RKO (cell line): ENCODE measurements around the gene DDHD1.
"Not testable (repeated sequence)": the region's sequence is repeated elsewhere in the genome, so short reads cannot be mapped to it uniquely, and the experiment has no call there.

ENCODE experiments used
- DNase-seq: peaks from one replicate; pipeline ENCODE4 v3.0.0-alpha.2; 2016; ENCODE audit warnings: low spot score

DDHD1 gene

GRCh38 chr14:53152184-53152886 is 788 bp downstream of the DDHD1 start:
- DNase-seq: peak; percentile 56

GRCh38 chr14:53151523-53152183 is 1.5 kb downstream of the DDHD1 start:
- DNase-seq: peak; percentile 81

- DNase-seq: no peak
Observed at GRCh38 chr14:53149668-53150316, 3.3 kb downstream of the DDHD1 start.

- DNase-seq: no peak
Observed at GRCh38 chr14:53148671-53149070, 4.5 kb downstream of the DDHD1 start.

DNA sequence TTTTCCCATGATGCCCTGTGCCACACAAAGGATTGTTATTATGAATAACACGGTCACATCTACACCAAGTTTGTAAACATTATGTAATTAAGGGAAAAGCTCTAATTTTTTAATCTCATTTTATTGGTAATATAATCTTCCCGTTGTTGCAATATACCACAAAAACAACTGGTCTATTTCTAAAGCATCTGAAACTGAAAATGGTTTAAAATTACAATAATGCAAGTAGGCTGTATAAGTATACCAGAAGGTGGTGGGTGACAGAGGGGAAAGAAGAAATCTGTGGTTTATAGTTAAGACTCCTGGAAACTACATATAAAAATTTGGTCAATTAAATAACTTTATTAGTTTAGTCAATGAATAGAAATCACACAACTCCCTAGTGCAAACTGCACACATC is 5.2 kb downstream of the DDHD1 start:
- no peak for DNase-seq

DNA sequence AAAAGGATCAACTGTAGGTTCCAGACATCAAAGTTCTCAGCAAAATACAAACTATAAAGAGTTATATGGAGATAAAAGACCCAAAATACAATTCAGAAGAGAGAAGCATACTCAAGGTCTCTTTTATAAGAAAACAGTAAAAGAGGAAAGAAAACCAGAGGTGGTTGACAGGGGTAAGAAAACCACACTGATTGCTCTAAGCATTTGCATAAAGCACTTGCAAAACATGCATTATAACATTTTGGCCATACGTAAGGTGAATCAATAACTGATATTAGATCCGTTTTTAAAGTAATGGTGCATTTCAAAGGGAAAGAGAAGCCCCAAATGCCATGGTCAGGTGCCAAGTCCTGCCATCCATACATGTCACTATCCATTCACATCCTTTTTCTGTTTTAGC is 5.9 kb downstream of the DDHD1 start:
- DNase-seq: no peak

DNA sequence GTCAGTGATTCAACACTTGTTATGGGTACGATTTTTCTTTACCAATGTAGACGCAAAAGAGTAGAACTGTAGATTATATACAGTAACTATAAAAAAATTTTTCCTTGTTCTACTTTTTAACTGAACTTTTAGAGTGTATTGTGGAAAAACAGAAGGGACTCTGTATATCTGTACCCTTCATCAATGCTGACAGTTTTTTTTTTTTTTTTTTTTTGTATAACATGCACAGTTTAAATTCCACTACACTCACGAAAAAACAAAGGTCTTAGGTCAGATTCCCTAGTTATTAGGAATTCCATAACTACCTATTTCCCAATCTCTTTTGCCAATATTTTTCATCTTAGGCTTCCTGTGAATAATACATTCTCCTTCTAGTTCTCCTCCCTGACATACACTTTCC is 6.4 kb downstream of the DDHD1 start:
- no peak for DNase-seq

DNA sequence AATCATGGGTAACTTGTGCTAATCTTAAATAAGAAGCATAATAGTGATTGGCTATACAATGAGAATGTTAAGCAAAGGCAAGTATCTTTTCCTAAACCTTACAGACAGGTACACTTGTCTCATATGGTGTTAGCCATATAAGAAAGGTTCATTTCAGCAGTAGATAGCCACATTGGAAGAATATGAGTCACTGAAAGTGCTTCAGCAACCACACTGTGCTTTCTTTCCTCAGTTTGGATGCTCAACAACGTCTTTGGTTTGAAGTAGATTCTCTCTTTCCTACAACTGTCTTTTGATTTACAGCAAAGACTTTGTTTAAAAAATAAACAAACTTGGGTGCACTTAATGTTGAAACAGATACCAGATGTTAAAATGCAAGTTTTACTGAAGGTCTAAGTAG is 8.9 kb downstream of the DDHD1 start:
- no peak for DNase-seq

GRCh38 chr14:53140585-53140984 is 12.5 kb downstream of the DDHD1 start:
- no peak for DNase-seq

DNA sequence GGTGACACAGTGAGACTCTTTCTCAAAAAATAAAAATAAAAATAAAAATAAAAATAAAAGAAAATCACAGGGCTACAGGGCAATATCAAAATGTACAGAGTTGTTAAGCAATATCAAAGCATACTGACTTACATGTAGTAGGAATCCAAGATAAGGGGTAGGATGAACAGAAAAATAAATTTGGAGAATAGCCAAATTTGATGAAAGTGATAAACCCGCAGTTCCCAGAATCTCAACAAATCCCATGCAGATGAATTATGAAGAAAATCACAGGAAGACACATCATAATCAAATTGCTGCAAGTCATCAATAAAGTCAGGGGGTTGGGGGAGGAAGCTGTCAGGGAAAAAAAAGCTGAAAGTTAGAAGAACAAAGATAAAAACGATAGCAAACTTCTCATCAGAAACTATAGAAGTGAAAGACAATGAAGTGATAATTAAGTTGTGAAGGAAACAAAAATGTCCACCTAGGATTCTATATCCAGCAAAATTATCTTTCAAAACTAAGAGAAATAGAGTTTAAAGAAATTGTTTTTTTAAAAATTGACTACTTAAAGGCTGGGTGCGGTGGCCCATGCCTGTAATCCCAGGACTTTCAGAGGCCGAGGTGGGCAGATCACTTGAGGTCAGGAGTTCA is 15.4 kb downstream of the DDHD1 start:
- DNase-seq: no peak

DNA sequence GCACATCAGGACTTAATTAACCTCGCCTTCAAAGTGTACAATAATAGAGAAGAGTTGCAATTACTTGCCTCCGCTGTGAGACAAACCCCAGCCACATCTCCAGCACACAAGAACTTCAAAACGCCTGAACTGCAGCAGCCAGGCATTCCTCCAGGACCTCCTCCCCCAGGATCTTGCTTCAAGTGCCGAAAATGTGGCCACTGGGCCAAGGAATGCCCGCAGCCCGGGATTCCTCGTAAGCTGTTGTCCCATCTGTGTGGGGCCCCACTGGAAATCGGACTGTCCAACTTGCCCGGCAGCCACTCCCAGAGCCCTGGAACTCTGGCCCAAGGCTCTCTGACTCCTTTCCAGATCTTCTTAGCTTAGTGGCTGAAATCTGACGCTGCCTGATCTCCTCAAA is 22.6 kb downstream of the DDHD1 start:
- not testable (repeated sequence) for DNase-seq

DNA sequence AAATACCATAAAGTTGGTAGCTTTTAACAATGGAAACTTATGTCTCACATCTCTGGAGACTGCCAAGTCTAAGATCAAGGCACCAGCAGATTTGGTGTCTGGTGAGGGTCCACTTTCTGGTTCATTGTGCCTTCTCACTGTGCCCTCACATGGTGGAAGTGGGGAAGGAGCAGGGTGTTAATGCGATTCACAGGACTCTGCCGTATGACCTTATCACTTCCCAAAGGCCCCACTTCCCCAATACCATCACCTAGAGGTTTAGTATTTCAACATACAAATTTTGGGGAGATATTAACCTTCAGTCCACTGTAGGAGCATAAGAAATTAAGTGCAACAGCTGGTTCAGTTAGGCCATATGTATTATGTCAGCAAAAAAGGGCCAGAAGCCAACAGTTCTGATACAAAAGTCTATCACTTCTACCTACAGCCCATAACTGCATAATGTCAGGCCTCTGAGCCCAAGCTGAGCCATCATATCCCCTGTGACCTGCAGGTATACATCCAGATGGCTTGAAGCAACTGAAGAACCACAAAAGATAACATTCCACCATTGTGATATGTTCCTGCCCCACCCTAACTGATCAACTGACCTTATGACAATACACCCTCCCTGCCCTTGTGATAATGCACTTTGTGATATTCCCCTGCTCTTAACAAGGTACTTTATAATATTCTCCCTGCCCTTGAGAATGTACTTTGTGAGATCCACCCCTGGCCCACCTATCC is 24.7 kb downstream of the DDHD1 start:
- DNase-seq: no peak

DNA sequence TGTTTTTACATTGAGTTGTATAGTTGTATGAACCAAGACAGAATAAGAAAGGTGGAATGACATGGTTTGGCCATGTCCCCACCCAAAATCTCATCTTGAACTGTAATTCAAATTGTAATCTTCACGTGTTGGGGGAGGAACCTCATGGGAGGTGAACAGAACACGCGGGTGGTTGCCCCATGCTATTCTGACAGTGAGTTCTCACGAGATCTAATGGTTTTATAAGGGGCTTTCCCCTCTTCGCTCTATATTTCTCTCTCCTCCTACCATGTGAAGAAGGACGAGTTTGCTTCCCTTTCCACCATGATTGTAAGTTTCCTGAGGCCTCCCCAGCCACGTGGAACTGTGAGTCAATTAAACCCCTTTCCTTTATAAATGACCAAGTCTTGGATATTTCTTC is 25.3 kb downstream of the DDHD1 start:
- no peak for DNase-seq

- DNase-seq: no peak
Observed at GRCh38 chr14:53127151-53127550, 26.0 kb downstream of the DDHD1 start.

DNA sequence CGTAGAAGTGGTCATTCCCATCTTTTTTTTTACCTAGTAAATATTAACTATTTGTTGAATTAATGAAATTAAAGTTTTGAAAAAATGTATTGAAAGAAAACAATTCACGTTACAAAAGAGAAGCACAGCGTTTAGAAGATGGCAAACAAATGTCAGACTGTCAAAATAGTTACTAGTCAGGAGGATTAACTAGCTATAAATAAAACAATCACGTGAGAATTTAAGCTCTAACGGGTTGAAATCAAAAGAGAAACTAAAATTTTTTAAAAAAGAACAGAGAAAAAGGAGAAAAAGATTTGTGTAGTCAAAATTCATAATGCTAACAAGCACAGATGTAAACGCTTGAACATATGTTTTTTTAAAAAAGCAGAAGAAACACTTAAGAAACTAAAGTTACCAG is 26.4 kb downstream of the DDHD1 start:
- no peak for DNase-seq

DNA sequence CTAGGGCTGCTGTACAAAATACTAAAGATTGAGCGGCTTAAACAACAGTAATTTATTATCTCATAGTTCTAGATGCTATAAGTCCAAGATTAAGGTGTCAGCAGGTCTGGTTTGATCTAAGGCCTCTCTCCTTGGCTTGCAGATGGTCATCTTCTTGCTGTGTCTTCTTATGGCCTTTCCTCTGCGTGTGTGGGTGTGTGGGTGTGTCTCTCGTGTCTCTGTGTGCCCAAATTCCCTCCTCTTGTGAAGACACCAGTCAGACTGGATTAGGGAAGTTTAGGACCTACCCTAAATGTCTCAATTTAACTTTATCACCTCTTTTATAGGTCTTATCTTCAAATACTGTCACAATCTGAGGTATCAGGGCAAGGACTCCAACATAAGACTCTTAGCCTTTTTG is 28.3 kb downstream of the DDHD1 start:
- no peak for DNase-seq

- DNase-seq: not testable (repeated sequence)
Observed at GRCh38 chr14:53121419-53121818, 31.7 kb downstream of the DDHD1 start.

- not testable (repeated sequence) for DNase-seq
Observed at GRCh38 chr14:53117479-53117878, 35.6 kb downstream of the DDHD1 start.

DNA sequence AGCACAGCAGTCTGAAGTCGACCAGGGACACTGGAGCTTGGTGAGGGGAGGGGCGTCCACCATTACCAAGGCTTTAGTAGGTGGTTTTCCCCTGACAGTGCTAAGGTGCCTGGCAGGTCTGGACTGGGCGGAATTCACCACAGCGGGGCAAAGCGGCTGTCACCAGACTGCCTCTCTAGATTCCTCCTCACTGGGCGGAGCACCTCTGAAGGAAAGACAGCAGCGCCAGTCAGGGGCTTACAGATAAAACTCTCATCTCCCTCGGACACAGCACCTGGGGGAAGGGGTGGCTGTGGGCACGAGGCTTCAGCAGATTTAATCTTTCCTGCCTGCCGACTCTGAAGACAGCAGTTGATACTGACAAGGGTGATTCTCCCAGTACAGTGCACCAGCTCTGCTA is 39.1 kb downstream of the DDHD1 start:
- DNase-seq: no peak

DNA sequence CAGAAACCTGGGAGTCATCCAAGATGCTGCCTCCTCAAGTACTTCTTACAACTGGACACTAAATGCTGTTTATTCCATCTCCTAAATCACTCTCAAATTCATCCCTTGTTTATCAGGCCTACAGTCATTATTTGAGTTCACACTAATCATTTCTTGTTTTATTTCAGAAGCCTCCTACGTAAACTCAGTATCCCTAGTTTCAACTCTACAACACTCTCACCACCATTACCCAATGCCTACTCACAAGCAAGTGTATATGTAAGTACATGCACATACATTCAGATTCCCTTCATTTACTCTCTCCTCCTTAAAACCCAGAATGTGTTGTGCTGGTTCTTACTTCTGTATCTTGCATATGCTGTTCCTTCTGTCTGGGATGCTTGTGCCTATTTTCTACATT is 43.0 kb downstream of the DDHD1 start:
- DNase-seq: no peak

GRCh38 chr14:53109105-53110041 is 43.8 kb downstream of the DDHD1 start:
- DNase-seq: no peak
